SU-DHL-6 (cell line): ENCODE results near the gene AADACL4.

Experiments
- H2AFZ ChIP-seq: fragments of 200-600 bp; sonication (generic); 2 replicates; pipeline ENCODE4 v1.6.1; 2014; ENCODE audit warnings: low read depth, mild to moderate bottlenecking, moderate library complexity, mixed read lengths, antibody characterized with exemption, low read length; ENCODE audit not compliant: severe bottlenecking
- H3F3A ChIP-seq: fragments of 200-600 bp; shearing (Covaris generic); 2 replicates; pipeline ENCODE4 v1.6.0; 2016; ENCODE audit warnings: antibody characterized with exemption, mild to moderate bottlenecking; ENCODE audit not compliant: insufficient read depth
- H3K27ac ChIP-seq: fragments of 200-600 bp; sonication (generic); 2 replicates; pipeline ENCODE4 v1.5.1; 2016; ENCODE audit warnings: low read depth, mild to moderate bottlenecking, low read length, moderate library complexity, mixed read lengths
- H3K27me3 ChIP-seq: fragments of 200-600 bp; sonication (generic), shearing (Covaris generic); 2 replicates; pipeline ENCODE4 v1.6.0; 2014; ENCODE audit warnings: mild to moderate bottlenecking, low read length
- H3K36me3 ChIP-seq: fragments of 200-600 bp; sonication (generic); 2 replicates; pipeline ENCODE4 v1.6.1; 2014; ENCODE audit warnings: mild to moderate bottlenecking, low read length, mixed read lengths
- H3K4me2 ChIP-seq: fragments of 300-600, 200-600 bp; shearing (Covaris generic), sonication (generic); 2 replicates; pipeline ENCODE4 v1.6.0; 2014; ENCODE audit warnings: low read length, low read depth, mild to moderate bottlenecking; ENCODE audit not compliant: poor library complexity, severe bottlenecking
- H3K4me3 ChIP-seq: fragments of 200-600 bp; sonication (generic); 2 replicates; pipeline ENCODE4 v1.5.1; 2014; ENCODE audit warnings: antibody characterized with exemption, low read length, mild to moderate bottlenecking, mixed read lengths; ENCODE audit not compliant: insufficient read depth, poor library complexity, severe bottlenecking
- H3K79me2 ChIP-seq: fragments of 200-600 bp; sonication (generic); 2 replicates; pipeline ENCODE4 v1.6.1; 2014; ENCODE audit warnings: mild to moderate bottlenecking, low read length, moderate library complexity; ENCODE audit not compliant: insufficient read depth
- H3K9ac ChIP-seq: fragments of 200-600 bp; sonication (generic); 2 replicates; pipeline ENCODE4 v1.7.0; 2014; ENCODE audit warnings: mild to moderate bottlenecking, low read length
- H3K9me2 ChIP-seq: fragments of 200-600 bp; sonication (generic); replicated peaks from 2 replicates; pipeline ENCODE4 v1.6.1; 2014; ENCODE audit warnings: low read length; ENCODE audit not compliant: insufficient read depth
- H3K9me3 ChIP-seq: fragments of 200-600 bp; sonication (generic); 2 replicates; pipeline ENCODE4 v1.6.1; 2014; ENCODE audit warnings: low read length, mixed read lengths; ENCODE audit not compliant: insufficient read depth
- H4K20me1 ChIP-seq: fragments of 200-600 bp; sonication (generic); 2 replicates; pipeline ENCODE4 v1.6.1; 2014; ENCODE audit warnings: low read depth, mild to moderate bottlenecking, antibody characterized with exemption, low read length, moderate library complexity, mixed read lengths
- CTCF ChIP-seq: fragments of 200-600 bp; sonication (generic); IDR thresholded peaks from one replicate; pipeline ENCODE4 v1.5.1; 2017; ENCODE audit warnings: antibody characterized with exemption, mild to moderate bottlenecking, low read length, moderate library complexity; ENCODE audit not compliant: insufficient read depth, poor library complexity, severe bottlenecking
- EZH2phosphoT487 ChIP-seq: fragments of 200-600 bp; sonication (generic), shearing (Covaris generic); conservative IDR thresholded peaks from 2 replicates; pipeline ENCODE4 v1.6.1; 2018; ENCODE audit warnings: mild to moderate bottlenecking, antibody characterized with exemption, low read length, moderate library complexity, mixed read lengths

AADACL4 gene

GRCh38 chr1:12678820-12679219 lies 34.9 kb downstream of the AADACL4 start:
- no peak overlapping the region for H3K4me3 ChIP-seq

GRCh38 chr1:12690156-12690555 lies 46.3 kb downstream of the AADACL4 start:
- no peaks in the 10 kb centered on the region for H3F3A ChIP-seq
- no peaks in the 10 kb centered on the region for H3K79me2 ChIP-seq
- H3K9me2 ChIP-seq, result no peaks in the 10 kb centered on the region
- H3K9me3 ChIP-seq, result no peaks in the 10 kb centered on the region
- no peak overlapping the region for H2AFZ ChIP-seq
- no peak overlapping the region for H3K4me2 ChIP-seq
- no peaks in the 10 kb centered on the region for H3K36me3 ChIP-seq
- H3K27ac ChIP-seq, result no peak overlapping the region
- no peaks in the 10 kb centered on the region for H4K20me1 ChIP-seq
- no peak overlapping the region for H3K4me3 ChIP-seq
- no peak for TF ChIP-seq CTCF
- H3K9ac ChIP-seq, result no peak overlapping the region
- H3K27me3 ChIP-seq, result no peaks in the 10 kb centered on the region

More at GRCh38 chr1:12678820-12679219, 34.9 kb downstream of the AADACL4 start:
- no peak overlapping the region for H3K9ac ChIP-seq
- no peak overlapping the region for H3K27ac ChIP-seq
- H3F3A ChIP-seq, result no peaks in the 10 kb centered on the region
- H3K9me2 ChIP-seq, result no peaks in the 10 kb centered on the region
- no peak overlapping the region for H2AFZ ChIP-seq
- H3K9me3 ChIP-seq, result no peaks in the 10 kb centered on the region
- H3K27me3 ChIP-seq, result no peaks in the 10 kb centered on the region
- H3K4me2 ChIP-seq, result no peak overlapping the region
- H3K79me2 ChIP-seq, result no peaks in the 10 kb centered on the region
- no peak for TF ChIP-seq EZH2phosphoT487
- no peak for TF ChIP-seq CTCF
- no peaks in the 10 kb centered on the region for H4K20me1 ChIP-seq
- H3K36me3 ChIP-seq, result no peaks in the 10 kb centered on the region

- no peak overlapping the region for H3K4me3 ChIP-seq
- no peaks in the 10 kb centered on the region for H4K20me1 ChIP-seq
- no peaks in the 10 kb centered on the region for H3K79me2 ChIP-seq
- no peaks in the 10 kb centered on the region for H3K9me2 ChIP-seq
- H3F3A ChIP-seq, result no peaks in the 10 kb centered on the region
- TF ChIP-seq CTCF (no peak), EZH2phosphoT487 (no peak)
- H3K9ac ChIP-seq, result no peak overlapping the region
- H2AFZ ChIP-seq, result no peak overlapping the region
- H3K9me3 ChIP-seq, result no peaks in the 10 kb centered on the region
- no peak overlapping the region for H3K4me2 ChIP-seq
- H3K36me3 ChIP-seq, result no peaks in the 10 kb centered on the region
- H3K27ac ChIP-seq, result no peak overlapping the region
- H3K27me3 ChIP-seq, result no peaks in the 10 kb centered on the region
Measured at GRCh38 chr1:12692967-12693782, 49.3 kb downstream of the AADACL4 start.
